GM12801 (cell line): Measurements from ENCODE around the gene ETHE1.

Source experiments
- CTCF ChIP-seq: IDR thresholded peaks from one replicate; pipeline ENCODE4 v1.5.1; 2011; ENCODE audit warnings: control low read depth; ENCODE audit not compliant: insufficient read length; ENCODE audit errors: extremely low read depth

The ETHE1 gene

GRCh38 chr19:43526884-43527859 is at the start of gene ETHE1:
TSS of gene ETHE1 (minus strand) at chr19:43527201. CDS start at chr19:43527177, 24 bp downstream.
- TF ChIP-seq CTCF = no peak

GRCh38 chr19:43575955-43576878 is 49.2 kb upstream of the ETHE1 start:
- no peak for TF ChIP-seq CTCF

GRCh38 chr19:43575156-43575950 is 48.4 kb upstream of the ETHE1 start, which contains the start of the genes PINLYP and XRCC1:
TSS of gene PINLYP (plus strand) at chr19:43575801. CDS start at chr19:43577192, 1,391 bp downstream.
TSS of gene XRCC1 (minus strand) at chr19:43575527. CDS start at chr19:43575458, 69 bp downstream.
- TF ChIP-seq CTCF = no peak

GRCh38 chr19:43574424-43575155 is 47.6 kb upstream of the ETHE1 start:
- no peak for TF ChIP-seq CTCF

GRCh38 chr19:43572171-43572588 is 45.2 kb upstream of the ETHE1 start:
- TF ChIP-seq CTCF = no peak

- TF ChIP-seq CTCF = no peak
Measured at GRCh38 chr19:43570174-43570791, 43.3 kb upstream of the ETHE1 start.
